HG03159 (cell line): ENCODE measurements around the gene TMCC3.
A peak's percentile ranks its signal among the peaks of the same experiment; 100 is the strongest.
"Not testable (repeated sequence)": the region's sequence is repeated elsewhere in the genome, so short reads cannot be mapped to it uniquely, and the experiment has no call there.

Experiments
- ATAC-seq: cut with Tn5 transposase; IDR thresholded peaks from one replicate; pipeline ENCODE4 v1.9.1; 2021; ENCODE audit warnings: mild to moderate bottlenecking, moderate library complexity; ENCODE audit not compliant: unreplicated experiment

TMCC3 gene

DNA sequence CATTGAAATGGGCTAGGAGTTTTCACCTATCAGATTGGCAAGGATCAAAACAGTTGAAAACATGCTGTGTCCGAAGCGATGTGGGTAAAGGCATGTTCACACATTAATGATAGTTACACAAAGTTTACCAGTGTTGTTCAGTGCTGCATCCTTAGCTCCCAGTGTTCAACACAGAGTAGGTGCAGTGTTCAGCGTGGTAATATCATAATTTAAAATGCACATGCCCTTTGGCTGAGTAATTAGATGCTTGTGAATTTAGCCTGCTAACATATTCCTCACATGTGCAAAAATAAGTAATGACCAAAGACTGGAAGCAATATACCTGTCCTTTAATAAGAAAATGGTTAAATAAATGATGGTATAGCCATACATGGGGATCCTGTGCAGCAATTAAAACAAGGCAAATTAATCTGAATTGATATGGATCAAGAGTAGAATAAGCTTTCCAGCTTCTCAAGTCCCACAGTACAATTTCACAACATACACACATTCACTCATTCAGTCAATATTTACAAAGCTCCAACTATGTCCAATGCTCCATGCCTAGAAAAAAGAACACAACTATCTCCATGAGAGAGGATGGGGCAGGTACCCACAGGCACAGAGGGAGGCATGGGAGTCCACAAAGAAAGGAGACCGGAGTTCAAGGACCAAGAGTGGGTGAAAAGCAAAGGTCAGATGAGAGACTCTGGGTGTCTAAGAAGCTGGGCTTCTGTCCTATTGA, 12.8 kb downstream of the TMCC3 start:
- ATAC-seq = no peak

DNA sequence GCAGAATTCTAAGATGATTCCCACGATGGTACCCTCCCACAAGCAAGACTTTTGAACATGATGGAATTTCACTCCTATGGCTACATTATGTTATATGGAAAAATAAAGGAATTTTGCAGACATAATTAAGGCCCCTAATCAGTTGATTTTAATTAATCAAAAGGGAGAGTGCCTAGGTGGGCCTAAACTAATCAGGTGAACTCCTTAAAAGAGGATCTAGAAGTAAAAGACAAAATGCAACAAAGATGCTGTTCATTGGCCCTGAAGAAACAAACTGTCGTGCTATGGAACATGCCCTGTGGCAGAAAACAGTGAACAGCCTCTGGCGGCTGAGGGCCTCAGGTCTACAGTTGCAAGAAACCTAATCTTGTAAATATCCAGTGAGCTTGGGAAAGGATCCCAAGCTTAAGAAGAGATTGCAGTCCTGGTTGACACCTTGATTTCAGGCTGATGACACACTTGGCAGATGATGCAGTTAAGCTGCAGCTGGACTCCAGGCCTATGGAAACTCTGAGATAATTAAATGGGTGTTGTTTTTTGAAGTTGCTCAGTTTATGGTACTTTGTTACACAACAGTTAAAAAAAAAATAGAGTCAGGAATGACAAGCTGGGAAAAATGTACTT, 13.8 kb downstream of the TMCC3 start:
- ATAC-seq = no peak

DNA sequence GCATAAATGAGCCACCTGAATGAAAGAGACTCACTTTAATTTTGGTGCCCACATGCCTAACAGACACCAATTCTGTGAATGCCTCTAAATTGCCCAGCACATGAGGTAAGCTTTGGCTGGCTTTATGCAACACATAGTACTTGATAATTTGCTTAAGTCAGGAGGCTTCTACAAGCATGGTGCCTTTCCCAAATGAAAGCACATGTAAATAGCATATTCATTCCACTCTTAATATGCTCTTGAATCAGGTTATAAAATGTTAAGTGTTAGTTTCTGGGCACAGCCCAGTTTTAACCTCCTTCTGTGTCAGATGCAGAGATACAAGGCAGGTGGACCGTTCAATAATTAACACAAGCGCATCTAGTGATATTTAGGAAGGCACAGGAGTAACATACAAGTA, 15.6 kb downstream of the TMCC3 start:
- ATAC-seq = no peak

DNA sequence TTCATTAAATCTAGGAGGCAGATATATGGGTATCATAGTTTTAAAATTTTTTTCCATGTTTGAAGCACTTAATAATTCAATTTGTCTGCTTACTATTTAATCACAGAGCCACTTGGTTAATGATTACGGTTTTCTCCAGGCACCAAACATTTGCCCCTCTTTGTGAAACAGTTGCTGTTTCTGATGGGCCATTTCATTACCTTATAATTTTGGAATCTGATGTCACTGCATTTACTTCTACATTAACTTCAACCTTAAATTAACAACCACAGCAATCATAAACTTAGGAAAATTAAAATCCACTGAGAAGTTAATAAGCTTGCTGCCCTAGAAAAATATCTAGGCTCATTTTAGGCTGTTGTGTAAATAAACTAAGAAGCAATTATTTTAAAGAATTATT, 17.0 kb downstream of the TMCC3 start:
- ATAC-seq = no peak

DNA sequence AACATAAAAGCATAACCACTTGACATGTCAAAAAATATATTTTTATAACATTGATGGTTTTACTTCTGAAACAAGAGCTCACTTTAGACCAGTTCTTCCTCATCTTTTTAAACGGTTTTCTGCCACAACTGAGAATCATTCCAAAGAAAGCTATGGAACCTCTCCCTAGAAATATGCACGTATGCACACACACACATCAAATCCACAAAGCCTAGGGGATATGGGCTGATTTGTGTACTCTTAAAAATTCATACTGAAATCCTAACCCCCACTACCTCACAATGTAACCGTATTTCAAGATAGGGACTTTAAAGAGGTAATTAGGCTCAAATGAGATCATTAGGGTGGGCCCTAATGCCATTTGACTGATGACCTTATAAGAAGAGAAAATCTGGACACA, 19.3 kb downstream of the TMCC3 start:
- ATAC-seq = no peak

DNA sequence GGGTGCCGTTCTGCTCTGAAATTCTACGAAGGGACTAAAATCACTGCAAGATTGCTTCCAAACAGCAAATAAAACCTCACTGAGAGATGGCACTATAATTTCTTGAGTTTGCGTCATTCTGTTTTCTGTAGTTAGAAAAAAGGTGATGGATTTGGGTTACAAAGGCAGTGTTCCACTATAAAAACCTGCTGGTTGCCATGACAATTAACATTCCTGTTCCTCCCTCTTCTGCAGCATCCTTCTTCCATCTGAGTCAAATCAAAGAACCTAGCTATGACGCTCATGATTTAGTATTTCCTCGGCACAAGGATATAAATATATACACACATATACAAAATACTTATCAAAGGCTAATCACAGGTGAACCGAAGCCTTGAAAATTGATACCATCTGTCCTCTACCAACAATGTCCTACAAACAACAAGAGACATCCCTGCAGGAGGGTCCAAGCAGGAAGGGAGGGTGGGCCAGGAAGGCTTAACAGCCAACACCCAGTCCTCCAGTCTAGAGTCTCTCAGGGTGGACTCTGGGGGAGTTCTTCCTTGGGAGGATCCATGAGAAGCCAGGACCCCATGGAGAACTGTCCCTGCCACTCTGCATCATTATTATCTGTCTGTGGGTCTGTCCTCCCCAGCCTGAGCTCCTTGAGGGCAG, 21.4 kb downstream of the TMCC3 start:
- no peak for ATAC-seq

DNA sequence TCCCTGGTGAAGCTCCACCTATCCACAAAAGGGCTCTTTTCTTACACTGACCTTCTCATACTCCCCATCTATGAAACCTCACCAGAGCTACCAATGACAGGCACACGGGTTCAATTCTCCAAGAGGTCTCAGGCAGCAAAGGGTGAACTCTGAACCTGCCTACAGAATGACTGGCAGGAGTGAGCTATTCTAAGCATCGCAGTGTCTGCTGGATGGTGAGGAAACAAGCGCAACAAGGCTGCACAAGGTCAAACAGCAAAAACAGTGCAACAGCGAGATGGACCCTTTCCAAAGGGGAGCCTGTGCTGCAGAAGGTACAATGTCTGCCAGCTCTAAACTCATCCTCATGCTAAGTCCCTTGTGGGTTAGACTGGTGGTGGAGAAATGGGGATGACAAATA, 22.0 kb downstream of the TMCC3 start:
- ATAC-seq = no peak

DNA sequence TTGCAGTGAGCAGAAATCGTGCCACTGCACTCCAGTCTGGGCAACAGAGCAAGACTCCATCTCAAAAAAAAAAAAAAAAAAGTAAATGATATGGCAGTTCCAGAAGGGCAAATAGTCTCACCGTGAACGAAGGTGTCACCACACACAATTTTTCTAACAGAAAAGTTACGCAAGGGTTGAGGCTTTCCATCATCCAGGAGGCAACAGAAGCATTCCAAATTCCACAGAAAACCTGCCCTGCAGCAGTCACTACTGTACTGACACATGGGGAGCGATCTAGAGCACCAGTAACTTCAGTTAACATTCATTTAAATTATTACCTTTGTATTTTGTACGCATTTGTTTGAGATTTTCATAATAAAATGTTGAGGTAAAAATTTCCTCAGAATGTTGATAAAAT, 24.8 kb downstream of the TMCC3 start:
- no peak for ATAC-seq

DNA sequence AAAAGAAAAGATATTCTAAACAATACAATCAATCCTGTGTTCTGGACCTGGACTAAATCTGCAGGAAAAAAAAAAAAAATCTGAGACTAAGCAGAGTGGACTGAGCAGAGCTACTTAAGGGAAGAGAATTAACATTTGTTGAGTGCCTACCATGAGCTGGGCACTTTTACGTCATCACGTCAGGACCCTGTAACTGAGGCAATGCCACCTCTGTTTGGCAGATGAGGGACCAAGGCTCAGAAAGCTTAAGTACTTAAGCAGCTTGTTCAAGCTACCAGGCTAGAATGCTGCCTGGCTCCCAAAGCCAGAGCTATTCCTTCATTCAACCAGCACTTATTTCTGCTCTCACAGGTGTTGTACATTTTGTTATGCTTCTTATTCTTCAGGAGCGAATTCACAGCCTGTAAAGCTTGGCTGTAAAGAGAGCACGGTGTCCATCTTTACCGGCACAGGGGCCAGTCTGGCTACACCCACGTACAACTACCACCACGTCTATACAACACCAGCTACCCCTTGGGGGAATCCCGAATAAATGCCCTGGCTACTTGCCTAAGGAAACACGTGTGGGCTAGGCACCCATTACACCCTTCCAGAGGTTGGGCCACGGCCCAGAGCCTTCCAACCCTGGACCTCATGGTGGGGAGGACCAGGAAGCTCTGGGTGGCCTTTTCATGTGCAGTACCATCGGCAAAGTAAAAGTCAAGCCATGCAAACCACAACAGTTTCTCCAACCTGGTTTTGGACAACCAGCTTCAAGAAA, 27.0 kb downstream of the TMCC3 start:
- ATAC-seq = no peak

DNA sequence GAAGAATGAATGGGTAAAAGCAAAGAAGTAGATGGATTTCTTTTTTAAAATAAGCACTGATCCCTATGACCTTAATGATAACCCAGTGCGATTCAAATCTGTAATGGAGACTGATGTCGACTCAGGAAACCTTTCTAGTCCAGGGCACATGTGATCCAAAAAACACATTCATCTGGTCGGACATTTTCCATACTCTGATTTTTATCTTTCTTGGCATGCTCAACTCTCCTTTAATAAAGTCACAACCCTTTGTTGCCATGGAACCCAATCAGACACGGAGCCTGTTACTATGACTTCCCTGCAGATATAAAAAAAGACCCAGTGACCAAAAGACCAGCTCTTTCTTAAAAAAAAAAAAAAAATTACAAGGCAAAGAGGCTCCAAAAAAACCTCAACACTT, 27.9 kb downstream of the TMCC3 start:
- no peak for ATAC-seq

DNA sequence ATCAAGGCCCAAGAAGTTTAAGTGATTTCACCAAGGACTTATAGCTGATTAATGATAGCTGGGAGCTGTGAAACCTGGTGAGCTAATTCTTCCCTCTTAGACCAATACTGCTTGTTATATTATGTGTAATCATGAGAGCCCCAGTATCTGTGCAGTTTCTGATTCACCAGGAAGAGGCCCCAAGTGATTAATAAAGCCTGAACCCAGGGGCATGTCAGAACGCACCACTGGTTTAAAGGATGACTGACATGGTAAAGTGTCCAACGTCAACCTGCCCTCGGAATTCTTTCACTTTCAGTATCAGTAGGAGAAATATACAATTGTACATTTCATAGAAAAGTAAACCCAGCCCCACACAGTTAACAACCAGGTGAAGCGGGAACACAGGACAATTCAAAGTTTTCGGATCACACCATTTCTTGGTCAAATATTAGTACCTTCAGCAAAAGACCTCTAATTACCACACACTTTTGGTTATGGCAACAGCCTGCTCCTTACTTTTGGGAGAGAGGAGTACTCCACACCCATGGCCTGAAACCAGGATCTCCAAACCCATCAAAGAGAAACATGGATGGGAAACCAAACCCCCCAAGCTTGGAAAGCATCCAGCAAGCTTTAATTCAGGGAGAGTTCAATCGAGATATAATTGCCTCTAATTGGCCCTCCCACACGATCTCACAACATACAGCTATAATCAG, 28.5 kb downstream of the TMCC3 start:
- ATAC-seq = peak; percentile 94

DNA sequence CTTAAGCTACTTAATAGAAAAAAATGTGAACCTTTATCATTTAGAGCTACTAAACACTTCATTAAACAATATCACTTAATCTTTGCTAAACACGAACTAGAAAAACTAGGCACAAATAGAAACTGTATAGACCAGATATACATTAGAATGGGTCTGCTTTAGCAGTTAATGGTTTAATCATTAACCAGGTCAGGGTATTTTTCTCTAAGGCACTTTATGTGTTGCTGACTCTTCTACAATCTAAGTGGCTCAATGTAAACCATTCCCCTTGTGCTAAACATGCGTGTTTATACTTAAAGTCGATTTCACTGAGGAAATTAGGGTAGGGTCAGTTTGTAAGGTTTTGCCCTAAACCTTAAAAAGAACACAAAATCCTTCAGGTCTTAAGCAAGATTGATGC, 29.7 kb downstream of the TMCC3 start:
- ATAC-seq = no peak

DNA sequence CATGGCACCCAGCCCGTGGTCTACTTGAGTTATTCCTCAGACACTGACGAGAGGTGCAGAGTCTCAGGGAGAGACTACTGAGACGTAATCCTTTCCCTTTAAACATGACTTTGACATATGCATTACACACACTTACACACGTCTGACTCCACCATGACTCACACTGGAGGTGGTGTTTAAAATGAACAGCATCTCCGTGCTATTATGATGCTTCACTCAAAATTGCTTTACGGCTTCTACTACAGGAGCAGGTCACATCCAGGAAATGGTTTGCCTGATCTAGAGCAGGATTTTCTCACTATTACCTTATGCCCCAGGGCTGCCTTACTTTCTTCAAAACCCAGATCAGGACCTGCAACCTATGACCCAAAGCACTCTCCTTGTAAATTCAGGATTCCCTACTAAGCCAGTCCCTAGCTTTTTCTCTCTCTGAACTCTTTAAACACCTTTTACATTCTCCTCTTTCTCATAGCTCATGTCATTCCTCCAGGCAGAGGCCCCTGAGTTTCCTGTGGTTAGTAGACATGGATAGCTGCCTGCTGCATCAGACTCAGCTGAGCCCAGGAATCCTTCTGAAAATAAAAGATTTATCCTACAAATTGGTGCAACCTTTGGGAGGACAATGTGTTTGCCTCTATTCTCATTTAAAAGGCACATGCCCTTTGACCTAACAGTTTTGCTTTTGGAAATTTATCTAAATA, 31.2 kb downstream of the TMCC3 start:
- ATAC-seq = no peak

DNA sequence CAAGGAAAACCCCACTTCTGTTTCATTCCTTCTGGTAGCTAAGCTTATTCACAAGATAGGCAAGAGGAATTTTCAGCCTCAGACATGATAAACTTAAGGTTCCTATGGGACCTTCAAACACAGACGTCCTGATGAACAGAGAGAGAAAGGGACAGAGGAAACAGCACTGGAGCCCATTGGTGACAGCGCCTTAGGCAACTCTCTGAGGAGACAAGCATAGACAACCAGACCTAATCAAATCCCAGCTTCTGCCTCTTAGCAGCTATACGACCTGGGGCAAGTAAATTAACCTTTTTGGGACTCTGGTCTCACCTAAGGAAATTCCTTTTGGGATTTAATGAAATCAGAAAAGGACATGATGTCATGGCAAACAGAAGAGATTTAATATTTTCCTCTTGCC, 33.3 kb downstream of the TMCC3 start:
- ATAC-seq = no peak

DNA sequence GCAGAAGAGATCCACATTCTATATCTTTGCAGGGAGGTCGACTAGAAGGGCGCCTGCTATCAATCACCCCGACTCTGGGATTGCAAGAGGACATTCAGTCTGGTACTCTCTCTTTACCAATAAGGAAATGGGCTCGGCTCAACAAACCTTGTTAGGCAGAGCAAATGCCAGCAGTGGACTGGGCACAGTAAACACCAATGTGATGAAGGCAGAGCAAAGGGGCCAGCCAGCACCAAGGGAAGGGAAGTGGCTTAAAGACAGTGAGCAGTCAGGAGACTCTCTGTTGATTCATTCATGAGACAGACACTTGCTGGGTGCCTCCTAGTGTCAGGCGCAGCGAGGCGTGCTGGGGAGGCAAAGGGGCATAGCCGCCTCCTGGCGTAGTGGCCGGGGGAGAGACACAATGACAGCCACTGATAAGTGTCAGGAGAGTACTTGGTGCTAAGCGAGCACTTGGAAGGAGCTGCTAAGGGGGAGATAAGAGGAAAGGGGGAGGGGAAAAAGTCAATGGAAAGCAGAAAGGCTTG, 34.1 kb downstream of the TMCC3 start:
- no peak for ATAC-seq

DNA sequence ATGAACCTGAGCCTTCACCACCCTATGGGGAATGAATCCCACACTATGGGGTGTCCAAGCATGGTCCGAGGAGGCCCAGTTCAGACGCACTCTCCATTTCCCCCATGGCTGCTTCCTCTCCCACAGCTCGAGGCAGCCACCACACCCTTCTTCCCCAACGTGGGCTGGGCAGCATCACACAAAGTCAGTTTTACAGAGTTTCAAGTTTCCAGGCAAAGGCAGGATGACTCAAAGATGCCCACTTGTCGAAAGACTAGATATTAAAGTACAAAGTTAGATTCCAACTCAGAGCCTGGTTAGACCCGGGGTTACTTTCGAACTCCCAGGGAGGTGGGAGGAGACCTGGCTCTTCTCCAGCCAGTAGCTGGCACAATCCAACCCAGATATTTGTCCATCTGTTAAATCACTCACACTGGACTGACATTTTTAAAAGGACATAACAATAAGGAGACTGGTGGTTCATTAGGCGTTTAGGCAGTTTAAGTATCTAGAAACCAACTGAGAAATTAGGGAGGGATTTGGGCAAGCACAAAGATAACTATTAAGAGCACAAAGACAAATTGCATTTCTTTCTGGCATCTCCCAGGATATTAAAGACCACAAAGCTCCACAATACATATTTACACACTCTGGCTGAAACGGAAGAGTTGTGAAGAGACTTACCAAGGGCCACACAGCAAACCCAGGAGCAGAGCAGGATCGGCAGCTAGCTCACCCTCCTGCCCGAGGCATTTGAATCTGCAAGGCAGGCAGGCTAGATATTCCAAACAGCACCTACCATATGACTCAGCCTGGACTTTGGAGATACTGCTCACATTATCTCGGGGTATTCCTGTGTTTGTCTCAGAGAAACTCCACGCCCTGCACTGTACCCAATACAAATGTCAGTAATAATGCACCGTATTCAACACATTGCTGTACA, 34.8 kb downstream of the TMCC3 start:
- ATAC-seq = no peak

DNA sequence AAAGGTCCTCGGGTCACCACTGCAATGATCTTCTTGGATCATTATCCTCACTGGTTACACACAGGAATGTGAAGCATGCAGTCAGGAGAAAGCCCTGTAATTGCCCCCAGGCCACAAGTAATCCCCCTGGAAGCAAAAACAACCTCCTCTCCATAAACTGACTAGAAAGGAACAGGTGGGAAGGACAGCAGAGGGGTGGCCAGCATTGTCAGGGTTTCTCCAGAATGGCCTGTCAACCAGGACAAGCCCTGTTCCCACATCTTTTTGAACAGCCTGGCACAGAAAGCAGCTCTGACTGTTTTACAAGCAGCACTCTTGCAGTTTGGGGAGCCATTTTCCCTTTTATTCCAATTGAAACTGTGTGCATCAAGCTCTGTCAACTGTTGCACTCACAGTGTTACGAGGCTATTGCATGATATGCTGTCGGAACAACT, 36.1 kb downstream of the TMCC3 start:
- no peak for ATAC-seq

DNA sequence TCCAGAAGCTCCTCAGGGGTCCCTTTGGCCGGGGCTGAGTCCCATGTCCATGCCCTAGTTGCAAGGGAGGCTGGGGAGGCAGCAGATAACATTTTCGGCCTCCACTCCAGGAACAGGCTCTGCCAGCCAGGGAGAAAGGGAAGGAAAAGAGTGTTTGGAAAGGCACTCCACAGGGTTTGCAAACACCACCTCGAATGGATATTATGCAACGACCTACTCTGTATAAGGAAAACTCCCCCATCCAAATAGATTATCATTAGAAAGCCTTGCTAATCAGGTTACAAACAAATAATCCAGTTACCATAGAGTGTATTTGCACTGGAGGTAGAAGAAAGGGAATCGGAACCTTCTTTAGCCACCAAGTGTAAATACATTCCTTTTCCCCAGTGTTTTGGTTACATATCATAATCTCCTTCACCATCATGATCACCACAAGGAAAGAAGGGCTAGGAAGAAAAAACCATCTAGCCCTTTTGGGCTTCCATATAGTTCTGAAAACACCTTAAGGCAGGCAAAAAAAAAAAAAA, 40.4 kb downstream of the TMCC3 start:
- ATAC-seq = no peak

DNA sequence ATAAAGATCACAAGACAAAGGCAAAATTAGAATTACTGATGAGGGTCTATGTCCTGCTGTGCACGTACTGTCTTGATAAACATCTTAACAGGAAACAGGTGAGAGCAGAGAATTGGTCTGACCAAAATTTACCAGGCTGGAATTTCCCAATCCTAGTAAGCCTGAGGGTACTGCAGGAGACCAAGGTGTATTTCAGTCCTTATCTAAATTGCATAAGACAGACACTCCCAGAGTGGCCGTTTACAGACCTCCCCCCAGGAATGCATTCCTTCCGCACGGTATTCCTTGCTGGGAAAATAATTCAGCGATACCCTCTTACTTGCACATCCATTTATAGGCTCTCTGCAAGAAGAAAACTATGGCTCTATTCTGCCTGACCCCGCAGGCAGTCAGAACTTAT, 43.5 kb downstream of the TMCC3 start:
- ATAC-seq = not testable (repeated sequence)
